ENCODE results near the gene KDM5B.

DNA sequence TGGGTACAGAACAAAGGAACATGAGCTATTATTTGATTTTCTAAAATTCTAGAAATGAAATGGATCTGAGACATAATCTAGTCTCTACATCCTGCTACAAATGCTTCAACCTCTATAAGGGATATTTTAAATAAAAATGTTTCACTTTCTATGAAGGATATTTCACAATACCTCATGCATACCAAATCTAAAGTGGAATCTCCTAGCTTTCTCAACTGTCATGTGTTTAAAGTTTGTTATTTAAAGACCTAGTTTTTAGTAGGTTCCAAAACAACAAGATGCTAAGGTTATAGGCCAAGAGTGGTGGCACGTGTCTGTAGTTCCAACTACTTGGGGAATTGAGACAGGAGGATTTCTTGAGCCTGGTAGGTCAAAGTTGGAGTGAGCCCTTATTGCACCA is 47.6 kb downstream of the KDM5B start:
- TF ChIP-seq POLR2A (IDR thresholded peaks at IDR 0.05; ENCODE audit: low read length) (no peak), GATA1 (IDR thresholded peaks at IDR 0.05; ENCODE audit: low read depth, low read length) (no peak)
